Fibroblast of mammary gland (primary cell): ENCODE data around the gene HS3ST6.

ENCODE experiments used
- DNase-seq: peaks from one replicate; pipeline ENCODE4 v3.0.0-alpha.2; 2010; ENCODE audit warnings: low read depth
- H3K4me3 ChIP-seq: 2 replicates; pipeline ENCODE4 v1.5.1; 2011; ENCODE audit warnings: low read depth, mild to moderate bottlenecking, low read length, moderate library complexity; ENCODE audit not compliant: control insufficient read depth
- TF ChIP-seq, protein P1 (sequence below): conservative IDR thresholded peaks from 2 replicates; pipeline ENCODE4 v1.5.1; 2011; ENCODE audit warnings: low read depth, low read length, inconsistent platforms; ENCODE audit not compliant: control insufficient read depth, insufficient read depth

HS3ST6 gene

GRCh38 chr16:1919327-1919998, 1.2 kb upstream of the HS3ST6 start:
- no peak overlapping the region for H3K4me3 ChIP-seq
- TF ChIP-seq, protein P1, sequence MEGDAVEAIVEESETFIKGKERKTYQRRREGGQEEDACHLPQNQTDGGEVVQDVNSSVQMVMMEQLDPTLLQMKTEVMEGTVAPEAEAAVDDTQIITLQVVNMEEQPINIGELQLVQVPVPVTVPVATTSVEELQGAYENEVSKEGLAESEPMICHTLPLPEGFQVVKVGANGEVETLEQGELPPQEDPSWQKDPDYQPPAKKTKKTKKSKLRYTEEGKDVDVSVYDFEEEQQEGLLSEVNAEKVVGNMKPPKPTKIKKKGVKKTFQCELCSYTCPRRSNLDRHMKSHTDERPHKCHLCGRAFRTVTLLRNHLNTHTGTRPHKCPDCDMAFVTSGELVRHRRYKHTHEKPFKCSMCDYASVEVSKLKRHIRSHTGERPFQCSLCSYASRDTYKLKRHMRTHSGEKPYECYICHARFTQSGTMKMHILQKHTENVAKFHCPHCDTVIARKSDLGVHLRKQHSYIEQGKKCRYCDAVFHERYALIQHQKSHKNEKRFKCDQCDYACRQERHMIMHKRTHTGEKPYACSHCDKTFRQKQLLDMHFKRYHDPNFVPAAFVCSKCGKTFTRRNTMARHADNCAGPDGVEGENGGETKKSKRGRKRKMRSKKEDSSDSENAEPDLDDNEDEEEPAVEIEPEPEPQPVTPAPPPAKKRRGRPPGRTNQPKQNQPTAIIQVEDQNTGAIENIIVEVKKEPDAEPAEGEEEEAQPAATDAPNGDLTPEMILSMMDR = no peak
- no peak for DNase-seq

DNA sequence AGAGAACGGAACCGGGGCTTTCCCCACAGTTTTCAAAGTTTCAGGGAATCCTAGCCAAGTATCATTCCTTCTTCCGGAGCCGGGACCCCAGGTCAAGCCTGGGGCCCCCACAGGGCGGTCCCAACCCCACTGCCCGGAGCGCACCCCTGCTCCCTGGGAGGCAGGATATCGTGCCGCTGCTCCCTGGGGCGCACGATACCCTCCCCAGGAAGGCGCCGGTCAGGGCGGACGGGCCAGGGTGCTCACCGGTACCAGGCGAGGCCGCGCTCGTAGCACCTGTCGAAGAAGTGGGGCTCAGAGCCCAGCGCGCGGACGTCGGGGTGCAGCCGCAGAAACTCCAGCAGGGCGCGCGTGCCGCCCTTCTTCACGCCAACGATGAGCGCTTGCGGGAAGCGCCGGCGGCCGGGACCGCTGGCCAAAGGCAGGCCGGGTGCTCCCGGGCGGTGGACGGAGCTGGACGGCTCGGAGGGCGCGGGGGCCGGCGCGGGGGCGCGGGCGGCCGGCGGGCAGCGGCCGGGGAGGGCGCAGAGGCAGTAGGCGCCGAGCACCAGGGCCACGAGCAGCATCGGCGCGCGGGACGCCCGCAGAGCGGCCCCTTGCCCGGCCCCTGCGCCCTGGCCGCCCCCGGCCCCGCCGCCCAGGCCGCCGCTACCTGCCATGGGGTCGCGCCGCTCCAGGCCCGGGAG, 407 bp downstream of the HS3ST6 start:
- DNase-seq = no peak
- no peak overlapping the region for H3K4me3 ChIP-seq
- TF ChIP-seq, protein P1 = no peak

DNA sequence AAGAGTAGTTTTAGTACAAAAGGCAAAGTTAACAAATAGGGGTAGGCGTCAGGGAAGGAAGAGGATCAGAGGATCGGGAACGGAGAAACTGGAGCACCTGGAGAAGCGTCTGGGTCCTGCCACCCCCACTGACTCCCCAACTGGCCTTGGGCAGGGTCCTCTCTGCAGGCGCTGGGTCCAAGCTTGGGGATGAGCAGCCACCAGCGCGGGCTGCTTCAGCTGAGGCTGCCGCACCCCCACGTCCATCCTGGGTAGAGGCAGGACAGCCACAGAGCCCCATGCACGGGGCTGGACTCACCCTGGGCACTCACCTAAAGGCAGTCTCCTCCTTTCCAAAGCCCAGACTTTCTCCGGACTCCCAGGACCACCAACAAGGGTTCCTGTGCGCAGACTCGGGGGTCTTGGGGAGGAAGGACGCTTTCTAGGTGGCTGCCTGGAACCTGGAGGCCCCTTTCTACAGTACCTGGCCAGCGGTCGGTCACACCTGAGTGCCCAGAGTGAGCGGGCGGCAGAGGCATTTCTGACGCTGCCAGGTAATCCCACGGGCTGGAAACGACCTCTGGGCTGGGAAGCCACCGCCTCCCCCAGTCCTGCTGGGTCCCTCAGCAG, 1.1 kb downstream of the HS3ST6 start:
- DNase-seq = no peak
- TF ChIP-seq, protein P1 = no peak
- H3K4me3 ChIP-seq = no peak overlapping the region

DNA sequence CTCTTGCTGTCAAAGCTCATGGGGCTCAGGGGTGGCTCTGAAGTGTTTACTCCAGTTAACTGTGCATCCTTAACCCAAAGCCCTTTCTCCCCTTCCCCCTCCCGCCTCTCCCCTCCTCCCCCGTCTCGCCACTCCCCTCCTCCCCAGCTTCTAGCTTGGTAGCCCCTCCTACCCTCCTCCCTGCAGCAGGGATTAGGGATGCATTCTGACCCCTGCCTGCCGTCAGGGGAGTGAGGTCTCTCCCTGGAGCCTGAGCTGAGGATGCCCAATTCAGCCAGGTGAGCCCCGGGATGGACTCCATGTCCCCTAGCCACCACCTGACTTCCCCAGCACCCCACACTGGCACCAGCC, 1.6 kb downstream of the HS3ST6 start:
- no peak for DNase-seq
- TF ChIP-seq, protein P1 = no peak
- H3K4me3 ChIP-seq = no peak overlapping the region

DNA sequence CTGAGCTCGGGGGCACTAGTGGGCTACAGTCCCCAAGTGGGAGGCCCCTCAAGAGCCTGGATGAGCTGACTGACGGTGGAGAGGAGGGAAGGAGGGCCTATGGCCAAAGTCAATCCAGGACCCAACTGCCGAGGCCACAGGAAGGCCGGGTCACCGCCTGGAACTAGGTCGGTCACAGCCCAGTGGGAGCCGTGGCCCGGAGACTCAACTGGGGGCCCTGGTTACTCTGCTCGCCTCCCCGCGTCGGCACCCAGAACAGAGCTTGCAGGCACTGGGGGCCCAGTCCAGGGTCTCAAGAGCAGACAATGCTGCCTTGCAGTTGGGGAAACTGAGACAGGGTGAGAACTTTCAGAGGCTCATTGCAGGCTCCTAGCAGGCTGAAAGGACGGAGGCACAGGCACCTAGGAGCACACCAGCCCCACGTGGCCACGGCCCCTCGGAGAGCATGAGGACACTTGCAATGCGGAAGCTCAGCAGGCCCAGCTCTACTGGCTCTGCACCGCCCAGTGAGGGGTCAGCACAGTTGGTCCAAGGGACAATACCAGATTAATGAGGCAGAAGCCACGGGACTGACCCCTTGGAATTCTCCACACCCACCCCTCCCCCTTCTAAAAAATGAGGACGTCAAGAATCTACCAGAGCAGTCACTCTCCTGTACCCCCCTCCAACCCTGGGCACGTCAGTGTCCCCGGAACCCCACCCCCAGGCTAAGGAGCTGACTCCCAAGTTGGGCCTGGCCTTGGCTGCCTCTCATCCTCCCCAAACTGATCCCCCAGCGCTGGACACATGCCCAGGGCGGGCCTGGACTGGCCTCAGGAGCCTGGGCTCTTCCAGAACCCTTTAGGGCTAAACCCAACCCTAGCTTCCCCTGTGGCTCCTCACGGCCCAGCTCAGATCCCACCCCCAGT, 2.2 kb downstream of the HS3ST6 start:
- no peak overlapping the region for H3K4me3 ChIP-seq
- DNase-seq = no peak
- TF ChIP-seq, protein P1 = no peak

- H3K4me3 ChIP-seq = no peak overlapping the region
- DNase-seq = no peak
- TF ChIP-seq, protein P1 = no peak
These were observed 3.2 kb downstream of the HS3ST6 start for GRCh38 chr16:1914988-1915387.
